GM19452 (cell line): Measurements from ENCODE around the gene ESRRA.
A peak's percentile ranks its signal among the peaks of the same experiment; 100 is the strongest.

Experiments
- ATAC-seq: cut with Tn5 transposase; IDR thresholded peaks from one replicate; pipeline ENCODE4 v1.9.1; 2021; ENCODE audit not compliant: unreplicated experiment

The ESRRA gene

DNA sequence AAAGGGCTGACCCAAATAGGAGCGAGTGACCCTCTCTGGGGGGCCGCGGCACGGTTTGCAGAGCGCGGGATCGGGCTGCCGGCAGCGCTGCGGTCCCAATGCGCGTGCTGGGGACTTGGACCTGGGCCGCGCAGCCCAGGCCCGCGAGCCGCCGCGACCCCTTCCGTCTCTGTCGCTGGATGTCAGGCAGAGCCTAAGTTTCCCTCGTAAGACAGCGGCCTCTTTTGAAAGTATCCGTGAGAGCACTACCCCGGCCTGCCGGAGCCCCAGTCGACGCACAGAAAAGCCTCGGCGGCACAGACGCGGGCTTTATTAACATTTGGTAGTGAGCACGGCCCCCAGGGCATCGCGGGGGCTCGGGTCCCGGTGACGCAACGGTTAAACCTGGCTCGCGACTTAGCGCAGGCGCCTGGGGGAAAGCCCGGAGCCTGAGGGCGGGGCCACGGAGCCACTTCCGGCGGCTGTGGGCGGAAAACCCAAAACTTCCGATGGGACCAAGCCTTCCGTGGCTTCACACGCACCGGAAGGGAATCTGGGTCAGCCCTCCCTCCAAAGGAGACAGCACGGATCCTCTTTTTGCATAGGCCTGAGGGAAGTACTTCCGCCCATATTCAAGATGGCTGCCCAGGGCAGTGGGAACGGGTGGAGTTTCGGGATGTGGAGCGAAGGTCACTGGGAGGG is 35.6 kb upstream of the ESRRA start:
- peak; percentile 64 for ATAC-seq

DNA sequence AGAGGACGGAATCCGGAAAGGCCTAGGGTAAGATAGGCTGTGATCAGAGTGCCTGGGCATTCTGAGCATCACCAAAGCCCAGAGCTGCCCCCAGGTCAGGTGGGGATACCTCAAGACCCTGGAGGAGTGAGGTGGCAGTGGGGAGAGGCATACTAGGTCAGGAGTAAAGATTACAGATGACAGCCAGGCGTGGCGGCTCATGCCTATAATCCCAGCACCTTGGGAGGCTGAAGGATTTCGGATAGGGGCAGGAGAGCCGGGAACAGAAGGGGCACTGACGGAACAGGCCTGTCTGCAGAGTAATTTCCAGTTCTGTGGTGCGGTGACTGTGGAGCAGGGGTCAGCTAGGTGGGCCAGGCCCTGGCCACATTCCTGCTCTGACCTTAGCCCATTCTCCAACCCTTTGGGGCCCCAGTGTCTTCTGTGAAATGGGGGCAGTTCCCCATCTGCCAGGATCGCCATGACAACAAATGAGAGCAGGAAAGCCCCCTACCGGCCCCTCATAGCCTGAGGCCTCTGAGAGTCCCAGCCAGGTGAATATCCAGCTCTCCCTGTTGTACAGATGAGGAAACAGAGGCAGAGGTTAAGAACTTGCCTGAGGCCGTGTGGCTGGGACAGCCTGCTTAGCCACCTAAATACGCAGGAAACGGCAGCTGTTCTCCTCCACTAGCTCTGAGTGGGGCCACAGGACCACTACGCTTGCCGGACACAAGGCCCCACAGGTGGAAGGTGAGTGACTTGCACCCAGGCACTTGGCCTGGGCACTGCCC is 30.1 kb upstream of the ESRRA start:
- no peak for ATAC-seq

DNA sequence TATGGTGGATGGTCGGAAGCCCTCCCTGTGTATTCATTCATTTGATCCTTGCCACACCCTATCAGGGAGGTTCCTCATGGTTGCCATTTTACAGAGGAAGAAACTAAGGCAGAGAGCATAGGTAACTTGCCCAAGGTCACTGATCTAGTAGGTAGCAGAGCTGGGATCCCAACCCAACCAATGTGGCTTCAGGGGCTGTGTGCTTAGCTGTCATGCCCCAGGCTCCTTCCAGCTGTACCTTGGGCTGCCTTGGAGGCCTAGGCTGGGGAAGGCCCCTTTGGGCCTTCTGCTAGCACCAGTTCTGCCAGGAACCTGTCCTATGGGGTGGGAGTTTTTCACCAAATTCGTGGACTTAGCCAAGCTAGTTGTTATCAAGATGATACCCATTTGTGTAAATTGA is 29.5 kb upstream of the ESRRA start:
- ATAC-seq = no peak

- ATAC-seq = no peak
These were observed 28.5 kb upstream of the ESRRA start for GRCh38 chr11:64276653-64277431.

GRCh38 chr11:64278576-64279190 is 26.6 kb upstream of the ESRRA start:
- ATAC-seq = no peak

DNA sequence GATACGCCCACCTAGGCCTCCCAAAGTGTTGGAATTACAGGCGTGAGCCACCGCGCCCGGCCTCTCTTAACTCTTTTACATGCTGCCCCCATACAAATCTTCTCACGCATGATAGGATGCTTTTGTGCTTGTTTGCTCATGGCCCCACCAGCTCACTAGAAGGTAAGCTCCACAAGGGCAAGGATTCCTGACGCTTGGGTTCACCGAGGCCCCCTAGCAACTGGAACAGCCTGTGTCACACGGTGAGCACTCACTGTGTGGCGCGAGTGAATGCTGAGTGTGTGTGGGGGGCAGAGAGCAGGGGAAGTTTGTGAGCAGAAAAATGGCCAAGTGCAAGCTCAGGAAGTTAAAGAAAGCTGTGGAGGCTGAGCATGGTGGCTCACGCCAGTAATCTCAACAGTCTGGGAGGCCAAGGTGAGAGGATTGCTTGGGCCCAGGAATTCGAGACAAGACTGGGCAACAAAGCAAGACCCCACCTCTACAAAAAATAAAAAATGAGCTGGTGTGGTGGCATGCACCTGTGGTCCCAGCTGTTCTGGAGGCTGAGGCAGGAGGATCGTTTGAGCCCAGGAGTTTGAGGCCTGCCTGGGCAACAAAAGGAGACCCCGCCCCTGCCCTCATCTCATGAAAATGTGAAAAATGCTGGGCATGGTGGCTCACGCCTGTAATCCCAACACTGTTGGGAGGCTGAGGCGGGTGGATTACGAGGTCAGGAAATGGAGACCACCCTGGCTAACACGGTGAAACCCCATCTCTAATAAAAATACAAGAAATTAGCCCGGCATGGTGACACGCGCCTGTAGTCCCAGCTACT is 23.2 kb upstream of the ESRRA start:
- no peak for ATAC-seq

DNA sequence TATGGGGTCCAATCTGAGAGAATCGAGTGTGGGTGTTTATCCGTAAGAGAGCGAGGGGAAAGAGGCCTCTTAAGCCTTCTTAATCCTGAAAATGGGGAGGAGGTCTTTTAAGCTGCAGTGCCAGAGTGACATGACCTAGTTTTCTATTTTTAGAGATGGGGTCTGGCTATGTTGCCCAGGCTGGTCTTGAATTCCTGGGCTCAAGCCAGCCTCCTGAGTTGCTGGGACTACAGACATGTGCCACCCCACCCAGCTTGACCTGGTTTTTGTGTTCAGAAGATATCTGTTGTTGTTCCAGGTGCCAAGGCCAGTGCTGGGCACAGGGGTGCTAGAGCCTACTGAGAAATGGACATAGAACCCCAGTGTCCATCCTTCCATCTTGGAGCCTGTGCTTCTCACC is 22.2 kb upstream of the ESRRA start:
- ATAC-seq = no peak

DNA sequence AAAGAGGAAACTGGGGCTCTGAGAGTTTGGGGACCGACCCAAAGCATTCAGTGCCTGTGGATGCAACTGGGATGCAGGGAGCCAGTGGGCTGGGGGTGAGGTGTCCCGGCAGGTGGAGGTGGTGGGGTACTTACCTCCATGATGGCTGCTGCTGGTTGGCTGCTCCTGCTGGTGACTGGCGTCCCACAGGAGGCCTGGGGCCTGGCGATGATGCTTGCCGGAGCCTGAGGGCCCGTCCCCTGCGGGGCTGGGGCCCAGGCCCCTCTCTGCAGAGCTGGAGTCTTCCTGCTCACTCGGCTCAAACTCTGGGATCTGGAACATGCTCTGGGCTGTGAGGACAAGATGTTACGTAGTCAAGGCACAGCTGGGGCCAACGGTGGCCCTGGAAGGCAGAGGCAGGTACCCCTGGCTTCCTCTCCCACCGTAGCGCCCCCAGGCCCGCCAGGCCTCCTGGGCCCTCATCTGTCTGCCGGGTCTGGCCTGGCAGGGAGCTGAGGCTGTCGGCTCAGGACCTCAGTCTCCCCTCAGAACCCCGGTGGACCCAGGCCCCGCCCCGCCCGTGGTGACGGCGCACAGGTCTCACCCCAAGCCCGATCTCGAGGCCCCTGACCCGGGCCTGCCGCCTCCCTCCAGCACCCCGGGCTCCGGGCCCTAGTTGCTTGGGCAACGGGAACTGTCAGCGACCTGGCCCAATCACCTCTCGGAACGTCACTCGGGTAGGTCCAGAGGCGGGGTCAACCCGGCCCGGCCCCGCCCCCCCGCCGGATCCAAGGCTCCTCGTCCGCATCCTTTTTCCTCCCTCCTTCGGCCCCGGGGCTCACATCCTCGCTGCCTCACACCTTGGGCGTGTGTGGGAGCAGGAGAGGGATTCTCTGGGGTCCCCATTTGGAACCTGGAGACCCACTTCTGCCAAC is 21.0 kb upstream of the ESRRA start, which contains the start of gene BAD:
Gene BAD (minus strand): TSS at position 618 of the 914 bp plus-strand sequence. CDS start 297 bp downstream, at position 321.
- ATAC-seq = peak; percentile 60

- peak; percentile 67 for ATAC-seq
These were observed 20.1 kb upstream of the ESRRA start, which contains the start of gene GPR137 for GRCh38 chr11:64284962-64285884. TSS of gene GPR137 (plus strand) at chr11:64285848. CDS start at chr11:64286525, 677 bp downstream.

DNA sequence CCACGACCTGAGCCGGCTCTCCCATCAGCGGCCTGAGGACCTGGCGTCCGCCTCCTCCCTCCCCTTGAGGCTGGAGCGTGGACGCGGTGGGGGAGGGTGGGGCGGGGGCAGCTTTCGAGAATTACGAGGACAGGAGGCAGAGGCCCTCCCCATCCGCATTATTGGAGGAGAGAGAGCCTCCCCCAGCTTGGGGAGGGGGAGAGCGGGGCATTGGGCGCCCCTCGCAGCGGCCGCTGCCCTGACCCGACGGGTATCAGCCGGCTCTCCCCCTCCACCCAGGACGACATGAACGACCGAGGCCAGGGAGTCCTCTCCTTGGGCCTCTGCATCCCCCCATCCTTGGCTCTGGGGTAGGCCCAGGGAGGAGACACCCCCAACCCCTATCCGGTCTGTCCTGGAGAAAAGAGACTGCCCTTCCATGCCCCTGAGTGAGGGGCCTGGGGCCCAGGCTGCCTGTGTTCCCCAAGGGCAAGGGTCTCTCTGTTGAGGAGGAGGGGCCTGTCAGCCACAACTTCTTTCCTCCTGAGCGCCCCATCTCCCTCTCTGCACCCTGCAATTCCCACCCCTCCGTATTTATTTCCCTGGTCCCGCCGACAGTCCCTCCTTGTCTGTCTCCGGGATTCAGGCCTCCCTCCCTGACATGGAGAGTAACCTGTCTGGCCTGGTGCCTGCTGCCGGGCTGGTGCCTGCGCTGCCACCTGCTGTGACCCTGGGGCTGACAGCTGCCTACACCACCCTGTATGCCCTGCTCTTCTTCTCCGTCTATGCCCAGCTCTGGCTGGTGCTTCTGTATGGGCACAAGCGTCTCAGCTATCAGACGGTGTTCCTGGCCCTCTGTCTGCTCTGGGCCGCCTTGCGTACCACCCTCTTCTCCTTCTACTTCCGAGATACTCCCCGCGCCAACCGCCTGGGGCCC is 19.2 kb upstream of the ESRRA start:
- no peak for ATAC-seq

DNA sequence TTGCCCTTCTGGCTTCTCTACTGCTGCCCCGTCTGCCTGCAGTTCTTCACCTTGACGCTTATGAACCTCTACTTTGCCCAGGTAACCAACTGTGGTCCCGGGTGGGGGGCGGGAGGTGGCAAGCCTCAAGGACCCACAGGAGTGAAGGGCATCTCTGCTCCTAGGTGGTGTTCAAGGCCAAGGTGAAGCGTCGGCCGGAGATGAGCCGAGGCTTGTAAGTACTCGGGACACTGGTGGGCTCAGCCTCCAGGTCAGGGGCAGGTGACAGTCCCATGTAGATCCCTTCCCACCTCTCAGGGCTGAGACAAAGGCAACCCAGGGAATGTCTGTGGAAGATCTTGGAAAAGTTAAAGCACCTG is 18.5 kb upstream of the ESRRA start:
- no peak for ATAC-seq

DNA sequence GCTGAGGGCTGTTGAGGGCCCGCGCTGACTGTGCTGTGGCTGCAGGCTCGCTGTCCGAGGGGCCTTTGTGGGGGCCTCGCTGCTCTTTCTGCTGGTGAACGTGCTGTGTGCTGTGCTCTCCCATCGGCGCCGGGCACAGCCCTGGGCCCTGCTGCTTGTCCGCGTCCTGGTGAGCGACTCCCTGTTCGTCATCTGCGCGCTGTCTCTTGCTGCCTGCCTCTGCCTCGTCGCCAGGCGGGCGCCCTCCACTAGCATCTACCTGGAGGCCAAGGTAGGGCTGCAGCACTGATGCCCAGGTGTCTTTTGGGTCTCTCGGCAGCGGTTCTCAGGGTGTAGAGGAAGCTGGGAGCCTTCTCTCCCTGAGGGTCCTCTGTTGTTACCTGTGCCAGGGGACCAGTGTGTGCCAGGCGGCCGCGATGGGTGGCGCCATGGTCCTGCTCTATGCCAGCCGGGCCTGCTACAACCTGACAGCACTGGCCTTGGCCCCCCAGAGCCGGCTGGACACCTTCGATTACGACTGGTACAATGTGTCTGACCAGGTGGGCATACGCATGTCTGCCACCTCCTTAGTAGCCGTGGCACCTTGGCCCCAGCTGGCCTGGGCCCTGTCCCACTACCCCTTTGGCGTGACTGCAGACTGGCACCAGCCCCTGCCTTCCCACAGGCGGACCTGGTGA is 17.5 kb upstream of the ESRRA start:
- no peak for ATAC-seq

DNA sequence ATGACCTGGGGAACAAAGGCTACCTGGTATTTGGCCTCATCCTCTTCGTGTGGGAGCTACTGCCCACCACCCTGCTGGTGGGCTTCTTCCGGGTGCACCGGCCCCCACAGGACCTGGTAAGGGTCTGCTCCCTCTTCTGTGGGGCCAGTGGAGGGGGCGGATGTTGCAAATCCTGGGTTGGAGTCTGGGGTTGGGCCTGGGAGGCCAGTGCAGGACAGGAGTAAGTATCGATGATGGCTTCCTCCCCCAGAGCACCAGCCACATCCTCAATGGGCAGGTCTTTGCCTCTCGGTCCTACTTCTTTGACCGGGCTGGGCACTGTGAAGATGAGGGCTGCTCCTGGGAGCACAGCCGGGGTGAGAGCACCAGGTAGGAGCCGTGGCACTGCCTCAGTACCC is 17.0 kb upstream of the ESRRA start:
- ATAC-seq = no peak

GRCh38 chr11:64289002-64289564 is 16.2 kb upstream of the ESRRA start:
- ATAC-seq = no peak

DNA sequence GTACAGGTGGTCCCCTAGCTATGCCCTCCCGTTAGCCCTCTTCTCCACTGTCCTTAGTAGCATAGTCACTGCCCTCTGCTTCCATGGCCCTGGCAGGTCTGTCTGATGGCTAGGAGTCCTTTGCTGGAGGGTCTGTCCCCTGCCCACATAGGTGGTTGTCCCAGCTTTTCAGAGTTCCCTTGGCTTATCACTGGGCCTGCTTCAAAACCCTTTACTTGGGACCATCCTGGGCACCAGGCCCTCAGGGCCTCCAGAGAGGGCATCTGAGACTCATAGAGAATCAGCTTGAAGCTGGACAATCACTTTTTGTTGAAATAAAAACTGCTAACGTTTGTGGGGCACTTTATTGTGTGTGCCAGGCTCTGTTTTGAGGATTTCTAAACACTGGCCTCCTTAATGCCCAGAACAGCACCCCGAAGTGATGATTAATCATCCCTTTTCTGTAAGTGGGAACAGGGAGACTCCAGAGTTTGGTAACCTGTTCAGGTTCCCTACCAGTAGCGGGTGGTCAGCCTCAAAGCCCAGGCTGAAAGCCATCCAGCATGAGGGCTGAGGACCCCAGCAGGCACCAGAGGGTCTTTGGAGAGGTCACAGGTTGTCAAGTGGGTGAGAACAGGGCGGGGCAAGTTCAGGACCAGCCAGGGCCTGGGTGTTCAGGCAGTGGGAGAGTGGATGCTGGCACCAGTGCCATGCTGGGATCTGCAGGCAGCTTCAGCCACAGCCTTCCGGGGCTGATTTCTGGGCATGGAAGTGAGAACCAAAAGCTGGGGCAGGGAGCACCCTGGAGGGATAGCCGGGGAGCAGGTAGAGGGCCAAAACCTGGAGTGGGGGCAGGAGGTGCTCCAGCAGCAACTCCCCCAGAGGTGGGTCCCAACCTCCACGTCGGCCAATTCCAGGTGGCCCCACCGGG is 14.7 kb upstream of the ESRRA start:
- ATAC-seq = no peak
